H1 (cell line): Measurements from ENCODE around the gene MAP1A. TPM values are rescaled to one million over a fixed set of nuclear protein-coding genes. Genes with fewer than 3 reads are reported as not detected.

ENCODE experiments used
- ATF2 ChIP-seq: IDR thresholded peaks from 2 replicates; pipeline ENCODE4 v1.6.1; 2012; ENCODE audit warnings: low read length, inconsistent platforms
- CEBPB ChIP-seq: IDR thresholded peaks from 2 replicates; pipeline ENCODE4 v1.6.1; 2012; ENCODE audit warnings: low read depth, low read length
- CHD2 ChIP-seq: IDR thresholded peaks from 2 replicates; pipeline ENCODE4 v1.6.1; 2012; ENCODE audit warnings: low read length, improper control_type of control experiment
- POLR2A ChIP-seq, 2 experiments: IDR thresholded peaks; 1 replicate in 1 of 2; 2 replicates in 1 of 2; pipeline ENCODE4 v1.6.1; 2011; ENCODE audit warnings: low read depth in 2 of 2, low read length in 2 of 2, mild to moderate bottlenecking in 2 of 2; ENCODE audit errors: control extremely low read depth in 1 of 2
- SIRT6 ChIP-seq: IDR thresholded peaks from one replicate; pipeline ENCODE4 v1.7.1; 2012; ENCODE audit warnings: low read length, inconsistent platforms
- SUZ12 ChIP-seq: fragments of 200-600 bp; sonication (generic); IDR thresholded peaks from 2 replicates; pipeline ENCODE4 v1.6.1; 2012; ENCODE audit warnings: mild to moderate bottlenecking, inconsistent platforms, low read length, moderate library complexity, mixed read lengths
- ZNF274 ChIP-seq: IDR thresholded peaks from 2 replicates; pipeline ENCODE4 v1.7.0; 2012; ENCODE audit warnings: low read length, borderline replicate concordance; ENCODE audit errors: extremely low read depth
- polyA plus RNA-seq, 7 experiments: library from polyadenylated mRNA; depleted of rRNA in 3 of 7; stranded (reverse) in 5 of 7; unstranded in 2 of 7; fragments of >200 nt in 5 of 7; fragments of 200-250 nt in 2 of 7; gene quantifications; 1 replicate in 5 of 7; 2 replicates in 1 of 7; 4 replicates in 1 of 7; pipeline versions ENCODE4 v1.2.1 to v1.2.3, GENCODE V29; 2011 to 2013; ENCODE audit warnings: missing spikeins in 2 of 7, mixed read lengths in 2 of 7
- total RNA-seq: library from RNA; stranded (reverse); fragmentation: NEBNext Ultra II Directional; extraction: Animal tissue kit (Norgen Biotek cat#: 25700); gene quantifications from 2 replicates; pipeline ENCODE4 v1.2.1, GENCODE V29; 2021

Gene MAP1A
- total and polyA plus RNA-seq, 2 of the 8 experiments (the other 6 are each of a cell fraction or from before 2014, with no cell fraction given): 0.80 to 2.4 TPM

- no peak for TF ChIP-seq SUZ12
- TF ChIP-seq ZNF274: no peak
- no peak for TF ChIP-seq ATF2
- TF ChIP-seq SIRT6: no peak
- TF ChIP-seq CEBPB: no peak
- TF ChIP-seq POLR2A (IDR thresholded peaks at IDR 0.05; ENCODE audit: control extremely low read depth in 1 of 2, low read depth in 2 of 2, low read length in 2 of 2): no peak
- no peak for TF ChIP-seq CHD2
Observed at GRCh38 chr15:43538091-43538490, 20.7 kb downstream of the MAP1A start (continued).
